ENCODE data around the gene CTAGE1. TPM values are rescaled to one million over a fixed set of nuclear protein-coding genes. Genes with fewer than 3 reads are reported as not detected.

The CTAGE1 gene
- total and polyA plus RNA-seq, 8 donors = not detected

DNA sequence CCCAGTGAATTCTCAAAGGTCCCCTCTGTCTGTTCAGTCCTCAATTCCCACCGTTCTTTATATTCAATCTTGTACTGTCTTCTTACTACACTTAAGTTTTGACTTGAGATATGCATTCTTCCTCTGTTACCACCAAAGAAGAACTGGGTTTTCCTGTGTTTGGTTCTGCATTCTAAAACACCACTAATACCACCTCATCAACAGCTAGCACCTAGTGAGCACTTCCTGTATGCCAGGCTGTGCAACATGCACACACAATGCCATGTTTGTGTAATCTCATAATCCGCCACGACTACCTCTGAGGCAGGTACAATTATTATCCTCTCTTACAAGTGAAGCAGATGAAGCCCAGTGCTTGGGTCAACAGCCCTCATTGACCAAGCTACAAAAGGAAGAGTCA is 11.8 kb upstream of the CTAGE1 start:
- WGBS, 2 donors = 80 to 89% methylated on average over 3 of the region's 3 CpGs

DNA sequence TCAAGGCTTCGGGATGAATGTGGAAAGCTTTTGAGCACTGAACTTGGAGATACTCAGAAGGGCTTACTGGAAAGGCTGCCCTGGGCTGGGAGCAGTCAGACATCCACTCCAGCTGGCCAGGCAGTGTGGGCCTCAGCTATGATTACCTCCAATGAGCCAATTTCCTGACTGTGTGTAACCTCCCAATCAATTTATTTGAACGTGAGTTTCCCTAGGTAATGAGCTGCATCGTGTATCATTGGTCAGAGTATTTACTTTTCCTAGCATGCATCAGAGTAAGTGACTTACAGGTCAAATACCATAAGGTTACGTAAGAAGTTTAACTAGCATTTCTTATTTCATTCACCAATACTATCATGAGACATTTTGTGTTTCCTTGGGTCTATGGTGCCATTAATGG is 11.0 kb upstream of the CTAGE1 start:
- intact Hi-C loops (cut with DNase I) = no loop called here
- H3K4me3 ChIP-seq = no peak overlapping the region
- H3K4me1 ChIP-seq = peaks cover 12 to 26% (median 14%) of the 10 kb centered on the region in 3 donors
- FAIRE-seq (no peak), ATAC-seq (peak in 2 of 4 donors; percentile 44 to 52), DNase-seq (no peak)
- H3K9me3 ChIP-seq = no peaks in the 10 kb centered on the region
- 36 to 39% methylated on average over 4 of the region's 4 CpGs for WGBS, 2 donors
- peak overlapping the region; percentile 15 to 58 (median 43) for H3K27ac ChIP-seq
- TF ChIP-seq, protein P1, sequence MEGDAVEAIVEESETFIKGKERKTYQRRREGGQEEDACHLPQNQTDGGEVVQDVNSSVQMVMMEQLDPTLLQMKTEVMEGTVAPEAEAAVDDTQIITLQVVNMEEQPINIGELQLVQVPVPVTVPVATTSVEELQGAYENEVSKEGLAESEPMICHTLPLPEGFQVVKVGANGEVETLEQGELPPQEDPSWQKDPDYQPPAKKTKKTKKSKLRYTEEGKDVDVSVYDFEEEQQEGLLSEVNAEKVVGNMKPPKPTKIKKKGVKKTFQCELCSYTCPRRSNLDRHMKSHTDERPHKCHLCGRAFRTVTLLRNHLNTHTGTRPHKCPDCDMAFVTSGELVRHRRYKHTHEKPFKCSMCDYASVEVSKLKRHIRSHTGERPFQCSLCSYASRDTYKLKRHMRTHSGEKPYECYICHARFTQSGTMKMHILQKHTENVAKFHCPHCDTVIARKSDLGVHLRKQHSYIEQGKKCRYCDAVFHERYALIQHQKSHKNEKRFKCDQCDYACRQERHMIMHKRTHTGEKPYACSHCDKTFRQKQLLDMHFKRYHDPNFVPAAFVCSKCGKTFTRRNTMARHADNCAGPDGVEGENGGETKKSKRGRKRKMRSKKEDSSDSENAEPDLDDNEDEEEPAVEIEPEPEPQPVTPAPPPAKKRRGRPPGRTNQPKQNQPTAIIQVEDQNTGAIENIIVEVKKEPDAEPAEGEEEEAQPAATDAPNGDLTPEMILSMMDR (IDR thresholded peaks at IDR 0.05) = no peak
- H3K27me3 ChIP-seq = no peaks in the 10 kb centered on the region
- H3K36me3 ChIP-seq = no peaks in the 10 kb centered on the region

More for the DNA sequence above, 11.8 kb upstream of the CTAGE1 start:
- ATAC-seq (no peak), FAIRE-seq (no peak), DNase-seq (no peak)
- peaks cover 11 to 26% (median 14%) of the 10 kb centered on the region in 3 donors for H3K4me1 ChIP-seq
- intact Hi-C loops (cut with DNase I) = no loop called here
- H3K27ac ChIP-seq = no peak overlapping the region
- no peak overlapping the region for H3K4me3 ChIP-seq
- no peaks in the 10 kb centered on the region for H3K27me3 ChIP-seq
- H3K36me3 ChIP-seq = no peaks in the 10 kb centered on the region
- H3K9me3 ChIP-seq = no peaks in the 10 kb centered on the region
- TF ChIP-seq, protein P1 (IDR thresholded peaks at IDR 0.05) = no peak

DNA sequence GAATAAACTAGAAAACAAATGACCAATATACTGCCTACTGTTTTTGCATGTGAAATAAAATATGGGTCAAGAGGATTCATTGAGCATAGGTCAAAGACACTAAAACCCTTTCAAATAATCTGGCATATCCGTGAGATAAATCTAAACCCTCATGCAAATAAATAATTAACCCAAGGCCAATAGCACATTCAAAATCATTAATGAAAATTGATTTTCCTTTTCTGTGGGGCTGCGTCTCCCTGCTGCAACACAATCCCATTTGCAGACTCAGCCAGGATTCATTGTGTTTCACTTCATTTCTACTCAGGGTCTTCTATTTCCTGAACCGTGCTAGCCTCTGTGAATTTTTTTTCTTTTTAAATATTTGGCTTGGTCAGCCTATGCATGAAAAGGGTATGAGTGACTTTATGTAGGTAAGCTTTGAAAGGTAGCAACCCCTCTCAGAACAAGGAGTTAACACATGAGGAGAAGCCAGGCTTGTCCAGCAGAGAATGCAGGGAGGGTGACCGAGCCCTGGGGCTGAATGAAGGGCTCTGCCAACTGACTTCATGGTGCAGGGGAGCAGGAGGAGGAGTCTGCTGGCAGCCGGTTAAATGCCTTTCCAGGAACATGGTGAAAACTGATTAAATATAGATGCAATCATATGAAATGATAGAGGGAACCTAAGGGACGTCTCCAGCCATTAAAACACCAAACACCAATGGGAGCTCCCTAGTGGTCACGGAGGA is 10.3 kb upstream of the CTAGE1 start:
- DNase-seq = peak in 2 of 6 donors; percentile 33 to 41
- intact Hi-C loops (cut with DNase I) = no loop called here
- Histone ChIP-seq H3K9me3 (no peaks in the 10 kb centered on the region), H3K4me3 (no peak overlapping the region), H3K36me3 (no peaks in the 10 kb centered on the region), H3K27me3 (no peaks in the 10 kb centered on the region), H3K4me1 (peaks cover 19 to 27% (median 19%) of the 10 kb centered on the region in 3 donors), H3K27ac (peak overlapping the region; percentile 15 to 58 (median 43))
- TF ChIP-seq, protein P1 (IDR thresholded peaks at IDR 0.05) = no peak
- peak; percentile 22 to 65 (median 39) for ATAC-seq
- 22 to 25% methylated on average over 7 of the region's 7 CpGs for WGBS, 2 donors
- no peak for FAIRE-seq

DNA sequence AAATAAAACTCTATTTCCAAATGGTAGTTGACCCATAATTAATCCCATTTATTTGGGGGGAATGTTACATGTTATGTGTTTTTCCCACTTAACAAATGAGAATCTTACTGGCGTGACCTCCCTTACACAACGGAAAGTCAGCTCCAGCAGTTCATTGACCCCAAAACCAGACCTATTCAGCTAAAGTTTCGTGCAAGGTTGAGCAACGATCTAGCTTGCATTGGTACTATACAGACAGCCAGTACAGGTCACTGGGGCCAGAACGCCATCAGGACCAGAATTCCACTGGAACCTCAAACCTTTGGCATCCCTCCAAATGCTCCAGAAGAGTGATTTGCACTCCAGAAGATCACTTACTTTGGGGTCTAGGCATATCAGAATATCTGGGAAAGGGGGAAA is 6.8 kb upstream of the CTAGE1 start:
- no peak for ATAC-seq
- Histone ChIP-seq H3K27me3 (no peaks in the 10 kb centered on the region), H3K4me3 (no peak overlapping the region), H3K9me3 (no peaks in the 10 kb centered on the region), H3K27ac (no peak overlapping the region), H3K36me3 (no peaks in the 10 kb centered on the region), H3K4me1 (peaks cover 21 to 33% (median 25%) of the 10 kb centered on the region in 3 donors)
- WGBS, 2 donors = 87 to 89% methylated on average over 5 of the region's 5 CpGs
- intact Hi-C loops (cut with DNase I) = no loop called here
- no peak for DNase-seq
- FAIRE-seq = no peak
- TF ChIP-seq, protein P1 (IDR thresholded peaks at IDR 0.05) = no peak

Data from pancreas (tissue), 10 donors.